K562 (cell line): ENCODE measurements around the gene NTRK3. TPM values are rescaled to one million over a fixed set of nuclear protein-coding genes. Genes with fewer than 3 reads are reported as not detected.

ENCODE experiments used
- ATAC-seq: fragments of 200-7000 bp; cut with Tn5 transposase; 3 replicates; pipeline ENCODE4 v1.9.1; 2020; ENCODE audit warnings: moderate library complexity
- BruUV-seq: library from RNA; stranded (reverse); fragments of 400-500 nt; replicated peaks from 2 replicates; lab custom pipeline; 2021; lab: Mats Ljungman, UMichigan
- CTCF ChIA-PET: fragments of 300-600 bp; formaldehyde crosslinking; extraction: SDS; loops from one replicate; lab custom pipeline; 2021; ENCODE audit warnings: low intra/inter-chr PET ratio; lab: Yijun Ruan, JAX
- POLR2A ChIA-PET: fragments of 300-600, 350-650 bp; sonication (Branson Sonifier 250); formaldehyde crosslinking; extraction: SDS; loops from one replicate; lab custom pipeline; 2021; ENCODE audit warnings: antibody characterized with exemption, inconsistent platforms; lab: Yijun Ruan, JAX
- DNase-seq, 4 experiments: peaks; one replicate each; pipeline versions ENCODE4 v3.0.0 to v3.0.0-alpha.2; 2011 to 2018; ENCODE audit warnings: low spot score in 3 of 4, mixed read lengths in 3 of 4; ENCODE audit errors: extremely low read depth in 1 of 4
- FAIRE-seq: peaks from 2 replicates; lab custom pipeline; 2011; peaks lifted over from hg19 to GRCh38; lab: Jason Lieb, UNC
- H2AFZ ChIP-seq: 2 replicates; pipeline ENCODE4 v1.6.0; 2011; ENCODE audit warnings: low read depth, low read length, control low read depth, inconsistent platforms
- H3K27ac ChIP-seq: fragments of 200-600 bp; 3 replicates; pipeline ENCODE4 v1.8.0; 2011; ENCODE audit warnings: low read depth, mild to moderate bottlenecking, control low read depth, inconsistent platforms, low read length, moderate library complexity, mixed read lengths; ENCODE audit errors: extremely low read depth
- H3K27me3 ChIP-seq, 2 experiments: fragments of 300-600 bp in 1 of 2; 2 replicates in 1 of 2; 3 replicates in 1 of 2; pipeline versions ENCODE4 v1.6.0 to v1.8.0; 2011; ENCODE audit warnings: inconsistent platforms in 2 of 2, low read length in 2 of 2, mild to moderate bottlenecking in 1 of 2, mixed read lengths in 1 of 2, moderate library complexity in 1 of 2; ENCODE audit not compliant: control insufficient read depth in 2 of 2, insufficient read depth in 2 of 2
- H3K36me3 ChIP-seq: fragments of 300-600 bp; 3 replicates; pipeline ENCODE4 v1.8.0; 2011; ENCODE audit warnings: mild to moderate bottlenecking, low read length, inconsistent platforms; ENCODE audit not compliant: control insufficient read depth, insufficient read depth
- H3K4me1 ChIP-seq, 2 experiments: fragments of 200-600 bp in 1 of 2; replicated peaks in 1 of 2; 2 replicates in 1 of 2; 3 replicates in 1 of 2; pipeline versions ENCODE4 v1.5.1 to v1.8.0; 2011; ENCODE audit warnings: inconsistent platforms in 2 of 2, low read length in 2 of 2, mild to moderate bottlenecking in 1 of 2, mixed read lengths in 1 of 2, moderate library complexity in 1 of 2; ENCODE audit not compliant: control insufficient read depth in 2 of 2, insufficient read depth in 2 of 2
- H3K4me2 ChIP-seq: 2 replicates; pipeline ENCODE4 v1.6.1; 2011; ENCODE audit warnings: low read length, control low read depth, inconsistent platforms, mixed read lengths; ENCODE audit not compliant: insufficient read depth
- H3K4me3 ChIP-seq: fragments of 200-600 bp; sonication (generic), shearing (Covaris generic); 2 replicates; pipeline ENCODE4 v1.5.1; 2016; ENCODE audit warnings: control low read depth, inconsistent platforms
- H3K79me2 ChIP-seq: fragments of 200-600 bp; 3 replicates; pipeline ENCODE4 v1.8.0; 2011; ENCODE audit warnings: low read length, inconsistent platforms; ENCODE audit not compliant: control insufficient read depth, insufficient read depth
- H3K9ac ChIP-seq, 2 experiments: 2 replicates each; pipeline versions ENCODE4 v1.6.0 to v1.6.1; 2011; ENCODE audit warnings: low read depth in 2 of 2, low read length in 2 of 2, control low read depth in 1 of 2, inconsistent platforms in 1 of 2, mild to moderate bottlenecking in 1 of 2, mixed read lengths in 1 of 2; ENCODE audit not compliant: insufficient read depth in 1 of 2
- H3K9me1 ChIP-seq: one replicate; pipeline ENCODE4 v1.6.0; 2011; ENCODE audit warnings: inconsistent platforms, mild to moderate bottlenecking, low read length, moderate library complexity; ENCODE audit not compliant: control insufficient read depth, insufficient read depth
- H3K9me3 ChIP-seq: replicated peaks from 2 replicates; pipeline ENCODE4 v1.5.1; 2011; ENCODE audit warnings: low read depth, low read length, inconsistent platforms; ENCODE audit not compliant: control insufficient read depth, insufficient read depth
- H4K20me1 ChIP-seq: replicated peaks from 2 replicates; pipeline ENCODE4 v1.6.1; 2011; ENCODE audit warnings: low read length, inconsistent platforms, mixed read lengths; ENCODE audit not compliant: control insufficient read depth, insufficient read depth
- ARID3B ChIP-seq: fragments of 250-450 bp; sonication (Bioruptor Pico); IDR thresholded peaks from 2 replicates; pipeline ENCODE4 v1.4.0; 2020; ENCODE audit warnings: borderline replicate concordance
- HDAC3 ChIP-seq: fragments of 450-650 bp; IDR thresholded peaks from 2 replicates; pipeline ENCODE4 v1.6.1; 2018; ENCODE audit warnings: borderline replicate concordance, mild to moderate bottlenecking, moderate library complexity; ENCODE audit not compliant: partially characterized antibody
- HIVEP1 ChIP-seq: fragments of 250-450 bp; sonication (Bioruptor Pico); IDR thresholded peaks from 2 replicates; pipeline ENCODE4 v1.4.0; 2020; ENCODE audit warnings: mild to moderate bottlenecking
- HNRNPLL ChIP-seq: fragments of 200-400 bp; formaldehyde crosslinking; IDR thresholded peaks from 2 replicates; pipeline ENCODE4 v1.6.1; 2017; ENCODE audit warnings: low read length, low read depth, mild to moderate bottlenecking; ENCODE audit not compliant: poor library complexity, severe bottlenecking
- JUN ChIP-seq, 2 experiments: sonication (generic) in 1 of 2; formaldehyde crosslinking in 1 of 2; IDR thresholded peaks; 2 replicates each; pipeline versions ENCODE4 v1.6.1 to v1.8.0; 2012 to 2022; ENCODE audit warnings: borderline replicate concordance in 2 of 2, mild to moderate bottlenecking in 2 of 2, improper control_type of control experiment in 1 of 2, low read depth in 1 of 2, low read length in 1 of 2, missing genetic modification reagents in 1 of 2
- MYC ChIP-seq, 2 experiments: fragments of 250-450 bp in 1 of 2; sonication (Bioruptor Pico) in 1 of 2; IDR thresholded peaks; 2 replicates each; pipeline versions ENCODE4 v1.5.1 to v1.6.1; 2012 to 2021; ENCODE audit warnings: low read depth in 2 of 2, borderline replicate concordance in 1 of 2, improper control_type of control experiment in 1 of 2, low read length in 1 of 2, mild to moderate bottlenecking in 1 of 2, moderate library complexity in 1 of 2
- RBM22 ChIP-seq: fragments of 200-400 bp; formaldehyde crosslinking; IDR thresholded peaks from 2 replicates; pipeline ENCODE4 v1.6.1; 2018; ENCODE audit warnings: low read length, low read depth; ENCODE audit not compliant: poor library complexity, severe bottlenecking
- TEAD4 ChIP-seq, 2 experiments: sonication (generic) in 1 of 2; formaldehyde crosslinking in 1 of 2; IDR thresholded peaks; 2 replicates each; pipeline versions ENCODE4 v1.6.1 to v1.8.0; 2012 to 2022; ENCODE audit warnings: borderline replicate concordance in 1 of 2, inconsistent platforms in 1 of 2, low read length in 1 of 2, mild to moderate bottlenecking in 1 of 2, missing genetic modification reagents in 1 of 2
- ZKSCAN1 ChIP-seq: fragments of 150-350 bp; IDR thresholded peaks from 2 replicates; pipeline ENCODE4 v1.6.1; 2016; ENCODE audit warnings: low read depth, low read length
- in situ Hi-C: fragments of 300-500 bp; cut with MboI; formaldehyde crosslinking; loops from 4 replicates; pipeline ENCODE4 v1.15.0; 2018; ENCODE audit warnings: inconsistent platforms, mixed read lengths
- intact Hi-C: fragments of 100-400 bp; cut with micrococcal nuclease; formaldehyde crosslinking; loops from 2 replicates; pipeline ENCODE4 v1.14.2; 2022
- polyA plus RNA-seq, 8 experiments: library from polyadenylated mRNA; depleted of rRNA in 4 of 8; stranded (reverse) in 5 of 8; unstranded in 3 of 8; fragments of >200 nt; fragmentation: Nextera tagmentation in 2 of 8; fragmentation: Illumina TruSeq in 1 of 8; extraction: Ambion mirVana in 2 of 8; extraction: Trizol in 1 of 8; gene quantifications; 2 replicates each; pipeline versions ENCODE4 v1.2.1 to v1.2.3, GENCODE V29; 2011 to 2014; ENCODE audit warnings: inconsistent platforms in 1 of 8, missing spikeins in 1 of 8
- total RNA-seq, 7 experiments: library from RNA; depleted of rRNA in 6 of 7; stranded (reverse); fragments of >200 nt in 6 of 7; fragmentation: Illumina TruSeq in 2 of 7; extraction: Trizol in 2 of 7; gene quantifications; 2 replicates each; pipeline versions ENCODE4 v1.2.1 to v1.2.3, GENCODE V29; 2011 to 2021; ENCODE audit warnings: low replicate concordance in 1 of 7
- TF ChIP-seq, protein P1 (sequence below): sonication (generic); formaldehyde crosslinking; IDR thresholded peaks from 2 replicates; pipeline ENCODE4 v1.8.1; 2023; ENCODE audit warnings: mild to moderate bottlenecking, missing genetic modification reagents

NTRK3 gene
- total and polyA plus RNA-seq, 9 of the 15 experiments (the other 6 are each of a cell fraction or from before 2014, with no cell fraction given), result 0.11 to 0.13 TPM; not detected in 7

DNA sequence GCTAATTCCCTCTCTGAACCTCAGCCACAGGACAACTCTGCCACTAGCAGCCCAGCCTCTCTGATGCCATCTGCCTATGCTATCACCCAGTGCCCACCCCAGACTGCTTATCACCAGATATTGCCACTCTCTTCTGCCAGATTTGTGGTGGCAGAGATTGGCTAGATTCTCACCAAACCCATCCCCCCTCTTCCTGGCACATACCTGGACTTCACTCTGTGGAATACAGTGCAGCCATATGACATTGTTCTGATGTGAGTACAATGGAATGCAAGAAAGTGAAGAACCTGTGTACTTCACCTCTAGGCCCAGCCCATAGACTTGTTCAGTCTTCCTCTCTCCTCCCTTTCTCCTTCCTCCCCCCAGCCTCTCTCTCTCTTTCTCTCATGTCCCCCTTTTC lies 46.9 kb upstream of the NTRK3 start:
- intact Hi-C loops, result no loop called here
- Histone ChIP-seq H3K9me1 (no peaks in the 10 kb centered on the region), H3K9ac (no peak overlapping the region), H2AFZ (no peak overlapping the region), H3K9me3 (no peaks in the 10 kb centered on the region), H4K20me1 (no peaks in the 10 kb centered on the region), H3K36me3 (no peaks in the 10 kb centered on the region), H3K4me1 (no peaks in the 10 kb centered on the region), H3K4me3 (no peak overlapping the region), H3K4me2 (no peak overlapping the region), H3K27ac (no peak overlapping the region), H3K27me3 (peaks cover 0 to 8% of the 10 kb centered on the region in 2 experiments; a peak in 1 of 5 replicates), H3K79me2 (no peaks in the 10 kb centered on the region)
- in situ Hi-C loops, result no loop called here
- CTCF ChIA-PET, result no interaction called here
- POLR2A ChIA-PET, result no interaction called here
- FAIRE-seq, result no peak
- ATAC-seq, result no peak
- TF ChIP-seq ARID3B (CRISPR knock-in tag) (no peak), RBM22 (no peak), HIVEP1 (CRISPR knock-in tag) (no peak), JUN (IDR thresholded peaks at IDR 0.05; ENCODE audit: borderline replicate concordance, low read depth, low read length) (no peak), JUN (CRISPR knock-in tag; IDR thresholded peaks at IDR 0.05; ENCODE audit: borderline replicate concordance) (no peak), HNRNPLL (no peak), ZKSCAN1 (no peak), MYC (IDR thresholded peaks at IDR 0.05; ENCODE audit: low read depth, low read length) (no peak), MYC (CRISPR knock-in tag; IDR thresholded peaks at IDR 0.05; ENCODE audit: borderline replicate concordance, low read depth) (no peak), TEAD4 (IDR thresholded peaks at IDR 0.05; ENCODE audit: low read length) (no peak), TEAD4 (CRISPR knock-in tag; IDR thresholded peaks at IDR 0.05; ENCODE audit: borderline replicate concordance) (no peak), HDAC3 (no peak)
- TF ChIP-seq, protein P1, sequence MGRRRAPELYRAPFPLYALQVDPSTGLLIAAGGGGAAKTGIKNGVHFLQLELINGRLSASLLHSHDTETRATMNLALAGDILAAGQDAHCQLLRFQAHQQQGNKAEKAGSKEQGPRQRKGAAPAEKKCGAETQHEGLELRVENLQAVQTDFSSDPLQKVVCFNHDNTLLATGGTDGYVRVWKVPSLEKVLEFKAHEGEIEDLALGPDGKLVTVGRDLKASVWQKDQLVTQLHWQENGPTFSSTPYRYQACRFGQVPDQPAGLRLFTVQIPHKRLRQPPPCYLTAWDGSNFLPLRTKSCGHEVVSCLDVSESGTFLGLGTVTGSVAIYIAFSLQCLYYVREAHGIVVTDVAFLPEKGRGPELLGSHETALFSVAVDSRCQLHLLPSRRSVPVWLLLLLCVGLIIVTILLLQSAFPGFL, result no peak
- no peak for DNase-seq
- BruUV-seq, result no TSS peak
